NCI-H1930 (cell line): ENCODE results near the gene RAC3.
A peak's percentile ranks its signal among the peaks of the same experiment; 100 is the strongest.

Experiments used
- DNase-seq, 2 experiments: peaks; one replicate each; lab custom pipeline; 2025; lab: John Stamatoyannopoulos, UW

Gene RAC3

DNA sequence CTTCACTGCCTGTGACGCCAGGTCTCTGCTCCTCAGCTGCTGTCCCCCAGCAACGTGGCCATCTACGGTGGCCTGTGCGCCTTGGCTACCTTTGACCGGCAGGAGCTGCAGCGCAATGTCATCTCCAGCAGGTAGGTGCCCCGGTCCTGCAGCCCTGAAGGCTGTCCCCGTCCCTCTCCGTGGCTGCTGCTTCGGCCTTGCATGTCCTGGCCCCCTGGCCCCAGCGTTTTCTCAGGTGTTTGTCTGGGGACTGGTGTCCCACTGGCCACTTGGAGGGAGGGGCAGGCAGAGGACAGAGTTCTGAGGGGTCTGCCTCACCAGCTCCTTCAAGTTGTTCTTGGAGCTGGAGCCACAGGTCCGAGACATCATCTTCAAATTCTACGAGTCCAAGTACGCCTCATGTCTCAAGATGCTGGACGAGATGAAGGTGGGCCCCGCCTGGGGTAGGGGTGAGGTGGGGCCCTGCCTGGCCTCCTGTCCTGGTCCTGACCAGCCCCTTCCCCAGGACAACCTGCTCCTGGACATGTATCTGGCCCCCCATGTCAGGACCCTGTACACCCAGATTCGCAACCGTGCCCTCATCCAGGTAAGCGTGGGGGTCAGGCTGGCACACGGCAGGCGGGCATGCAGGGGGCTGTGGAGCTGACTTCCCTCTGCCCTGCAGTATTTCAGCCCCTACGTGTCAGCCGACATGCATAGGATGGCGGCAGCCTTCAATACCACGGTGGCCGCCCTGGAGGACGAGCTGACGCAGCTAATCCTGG is 24.7 kb downstream of the RAC3 start:
- DNase-seq: no peak

DNA sequence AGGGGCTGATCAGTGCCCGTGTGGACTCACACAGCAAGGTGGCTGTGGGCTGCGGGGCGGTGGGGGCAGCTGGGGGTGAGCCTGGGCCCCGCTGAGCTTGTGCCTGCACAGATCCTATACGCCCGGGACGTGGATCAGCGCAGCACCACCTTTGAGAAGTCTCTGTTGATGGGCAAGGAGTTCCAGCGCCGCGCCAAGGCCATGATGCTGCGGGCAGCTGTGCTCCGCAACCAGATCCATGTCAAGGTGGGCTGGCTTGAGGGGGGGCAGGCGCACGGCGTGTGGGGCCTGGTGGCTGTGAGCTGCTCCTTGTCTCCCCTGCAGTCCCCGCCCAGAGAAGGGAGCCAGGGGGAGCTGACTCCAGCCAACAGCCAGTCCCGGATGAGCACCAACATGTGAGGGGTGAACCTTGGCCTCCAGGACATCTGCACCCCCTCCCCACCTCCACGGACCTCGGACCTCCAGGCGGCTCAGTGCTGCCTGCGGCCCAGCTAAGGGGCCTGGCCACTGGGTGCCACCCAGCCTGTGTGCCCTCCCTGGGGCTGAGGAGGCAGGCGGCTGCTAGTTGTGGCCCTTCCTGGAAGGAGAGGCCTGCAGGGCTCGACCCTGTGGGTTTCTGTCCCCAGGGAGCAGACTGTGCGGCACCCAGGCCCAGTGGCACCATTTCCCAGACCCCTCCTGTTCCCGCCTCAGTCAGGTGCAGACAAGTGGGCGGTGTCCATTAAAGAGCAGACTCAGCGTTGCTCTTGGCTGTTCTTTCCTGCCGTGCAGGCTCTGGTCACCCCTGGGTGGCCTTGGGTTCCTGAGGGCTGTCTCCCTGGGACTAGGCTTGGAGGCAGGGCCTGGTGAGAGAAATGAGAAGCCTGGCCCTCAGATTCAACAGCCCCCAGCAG is 25.5 kb downstream of the RAC3 start:
- DNase-seq: no peak

GRCh38 chr17:82058230-82058854 is 26.9 kb downstream of the RAC3 start:
- no peak for DNase-seq

GRCh38 chr17:82058855-82059249 is 27.4 kb downstream of the RAC3 start:
- no peak for DNase-seq

- no peak for DNase-seq
Measured at GRCh38 chr17:82059272-82060000, 28.0 kb downstream of the RAC3 start.

DNA sequence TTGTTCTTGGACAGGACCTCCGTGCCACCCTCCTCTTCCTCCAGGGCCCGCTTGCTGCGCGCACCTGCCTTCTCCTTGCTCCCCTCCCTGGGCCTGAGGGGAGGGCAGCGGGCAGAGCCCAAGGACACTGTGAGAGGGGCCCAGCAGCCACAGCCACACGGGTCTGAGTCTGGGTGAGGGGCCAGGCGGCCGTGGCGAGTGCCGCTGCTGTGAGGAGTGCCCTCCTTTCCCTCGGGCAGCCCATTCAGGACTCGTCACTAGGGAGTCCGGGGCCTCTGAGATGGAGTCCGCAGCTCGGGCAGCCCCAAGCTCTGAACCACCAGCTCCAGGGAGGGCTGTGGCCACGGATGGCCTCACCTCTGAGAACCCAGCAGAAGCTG is 28.5 kb downstream of the RAC3 start:
- no peak for DNase-seq

DNA sequence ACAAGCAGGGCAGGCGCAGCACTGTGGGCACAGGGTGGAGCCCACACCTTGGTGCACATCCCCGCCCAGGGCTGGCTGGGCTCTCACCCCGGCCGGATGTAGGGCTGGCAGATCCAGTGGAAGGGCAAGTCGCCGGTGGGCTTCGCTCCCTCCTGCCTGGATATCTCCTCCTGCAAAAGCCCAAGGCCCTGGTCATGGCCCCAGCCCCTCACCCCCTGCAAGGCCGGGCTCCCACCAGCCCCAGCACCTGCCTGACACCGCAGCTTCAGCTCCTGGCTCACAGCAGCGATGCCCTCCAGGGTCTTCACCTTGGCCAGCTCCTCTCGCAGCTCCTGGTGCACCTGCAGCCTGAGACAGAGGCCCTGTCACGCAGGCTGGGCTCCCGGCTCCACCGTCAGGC is 29.1 kb downstream of the RAC3 start:
- no peak for DNase-seq

- no peak for DNase-seq
Measured at GRCh38 chr17:82061047-82061925, 29.8 kb downstream of the RAC3 start.

DNA sequence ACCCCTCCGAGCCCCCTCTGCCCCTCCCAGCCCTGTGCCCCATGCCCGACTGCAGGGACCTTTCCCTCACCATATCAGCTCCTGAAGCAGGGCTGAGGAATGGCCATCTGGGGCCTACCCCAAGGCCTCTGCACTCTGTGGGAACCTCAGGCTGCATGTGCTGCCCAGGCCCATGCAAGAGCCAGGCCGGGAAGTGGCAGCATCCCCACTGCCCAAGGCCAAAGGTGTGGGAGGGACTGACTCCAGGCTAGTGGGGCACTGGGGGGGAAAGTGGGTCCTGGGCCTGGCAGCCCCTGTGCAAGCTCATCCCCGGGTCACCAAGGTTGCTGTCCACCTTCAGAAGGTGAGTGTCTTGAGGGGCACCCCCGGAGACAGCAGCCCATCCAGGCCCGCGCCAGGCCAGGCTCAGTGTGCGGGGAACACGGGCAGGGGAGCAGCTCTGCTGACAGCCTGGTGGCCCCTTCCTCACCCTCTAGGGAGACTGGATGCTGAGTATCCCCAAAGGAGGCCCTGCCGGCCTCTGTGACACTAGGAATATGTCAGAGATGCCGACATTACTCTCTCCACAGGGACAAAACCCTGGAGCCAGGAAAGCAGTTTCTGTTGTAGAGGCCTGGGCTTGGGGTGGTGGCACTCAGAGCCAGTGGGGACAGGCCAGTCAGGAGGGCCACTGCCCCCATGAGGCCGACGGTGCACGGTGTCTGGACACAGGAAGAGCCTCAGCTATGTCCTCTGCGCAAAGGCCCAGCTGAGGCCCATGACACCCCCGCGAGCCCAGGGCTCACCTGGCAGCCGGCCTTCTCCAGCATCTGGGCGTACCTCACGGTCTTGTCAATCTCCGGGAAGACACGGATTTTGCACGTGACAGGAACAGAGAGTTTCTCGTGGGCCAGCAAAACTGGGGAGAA is 30.9 kb downstream of the RAC3 start:
- no peak for DNase-seq

DNA sequence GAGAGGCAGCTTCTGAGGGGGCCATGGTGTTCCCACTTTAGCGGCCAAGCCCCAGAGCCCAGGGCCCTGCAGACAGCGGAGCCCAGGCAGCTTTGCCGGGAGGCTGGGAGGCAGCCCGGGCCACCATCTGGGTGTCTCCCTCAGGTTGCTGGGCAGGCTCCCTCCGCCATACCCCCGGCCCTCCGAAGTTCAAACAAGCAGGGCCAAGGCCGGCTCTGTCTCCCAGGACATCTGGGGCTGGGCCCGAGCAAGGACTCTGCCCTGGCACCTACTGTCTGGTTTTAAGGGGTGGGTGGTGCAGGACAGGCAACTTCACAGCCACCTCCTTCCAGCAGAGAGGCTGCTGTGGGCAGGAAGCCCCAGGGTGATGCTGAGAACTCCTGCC is 31.5 kb downstream of the RAC3 start:
- no peak for DNase-seq

GRCh38 chr17:82063424-82064415 is 32.2 kb downstream of the RAC3 start:
- no peak for DNase-seq

DNA sequence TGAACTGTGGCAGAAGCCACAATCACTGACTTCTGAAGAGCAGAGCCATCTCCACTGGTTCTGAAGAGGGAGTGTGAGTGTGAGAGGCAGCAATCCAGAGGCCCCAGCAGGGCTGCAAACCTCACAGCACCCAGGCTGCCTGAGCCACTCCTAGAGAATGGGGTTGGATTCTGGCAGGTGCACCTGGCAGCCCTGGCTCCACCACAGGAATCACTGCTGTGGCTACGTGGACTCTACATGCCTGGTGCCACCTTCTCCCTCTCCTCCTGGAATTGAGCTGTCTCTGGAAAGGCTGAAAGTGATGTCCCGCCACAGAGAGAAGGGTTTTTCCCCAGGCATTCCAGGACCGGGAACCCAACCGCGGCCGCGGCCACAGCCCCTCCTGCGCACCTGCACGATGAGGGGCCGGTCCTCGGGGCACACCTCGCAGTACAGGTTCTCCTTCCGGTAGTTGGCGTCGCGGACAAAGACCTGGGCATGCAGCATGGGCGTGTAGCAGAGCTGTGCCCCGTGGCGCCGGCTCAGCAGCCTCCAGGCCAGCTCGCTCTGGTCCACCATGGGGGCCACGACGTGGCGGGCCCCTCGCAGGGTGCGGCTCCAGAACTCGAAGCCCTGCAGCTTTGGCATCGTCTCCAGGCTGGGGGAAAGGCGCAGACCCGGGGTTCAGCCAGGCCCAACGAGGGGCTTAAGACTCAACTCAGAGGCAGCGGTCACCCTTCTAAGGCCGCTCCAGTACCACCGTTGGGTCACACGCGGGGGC is 33.1 kb downstream of the RAC3 start:
- no peak for DNase-seq

DNA sequence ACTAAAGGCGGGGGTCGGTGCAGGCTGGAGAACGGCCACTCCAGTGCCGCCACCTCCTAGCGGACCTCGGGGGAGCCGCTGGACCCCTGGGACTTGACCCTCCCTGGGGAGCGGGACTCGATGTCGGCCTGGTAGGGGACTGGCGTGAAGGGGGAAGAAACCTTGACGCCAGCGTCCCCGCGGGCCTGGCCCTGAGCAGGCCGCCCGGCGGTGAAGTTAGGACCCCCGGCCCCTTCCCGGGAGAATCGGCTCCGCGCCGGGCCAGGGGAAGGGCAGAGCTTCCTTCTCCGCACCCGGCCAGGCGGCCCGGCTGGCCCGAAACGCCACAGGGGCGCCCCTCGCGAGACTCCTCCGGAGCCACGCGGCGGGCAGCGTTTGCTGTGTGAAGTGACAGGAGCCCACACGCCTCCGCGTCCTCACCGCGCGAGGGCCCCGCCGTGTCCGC is 33.7 kb downstream of the RAC3 start:
- DNase-seq: no peak

DNA sequence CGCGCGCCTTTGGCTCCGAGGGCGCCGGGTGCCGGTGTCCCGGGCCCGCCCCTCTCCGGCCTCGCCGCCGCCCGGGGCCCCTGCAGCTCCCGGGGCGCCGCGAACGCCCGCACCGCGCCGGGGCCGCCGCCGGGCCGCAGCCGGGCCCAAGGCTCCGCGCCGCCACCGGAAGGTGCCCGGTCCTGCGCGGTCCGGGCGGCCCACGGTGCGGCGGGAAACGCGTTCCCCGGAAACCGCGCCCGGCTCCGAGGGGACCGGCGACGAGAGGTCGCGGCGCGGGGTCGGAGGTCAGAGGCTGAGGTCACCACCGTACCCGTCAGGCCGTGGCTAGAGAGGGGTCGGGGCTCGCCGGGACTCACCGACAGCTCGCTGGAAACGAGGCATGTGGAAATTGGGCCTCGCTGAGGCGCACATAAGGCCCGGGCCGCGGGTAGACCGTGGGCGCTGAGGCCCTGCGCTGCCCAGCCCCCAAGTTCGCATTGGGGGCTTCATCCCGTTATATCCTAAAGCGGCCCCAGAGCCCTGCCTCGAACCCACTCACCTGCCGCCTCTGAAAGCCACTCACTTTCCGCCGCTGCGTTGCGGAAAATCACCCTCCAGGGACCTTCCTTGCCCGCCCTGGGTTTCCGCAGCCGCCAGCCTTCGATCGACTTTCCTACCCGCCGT is 34.3 kb downstream of the RAC3 start, which contains the start of gene DUS1L:
Gene DUS1L (minus strand): TSS at position 167 of the 666 bp plus-strand sequence. CDS start 745 bp downstream, outside the sequence.
- peak in 1 of 2 experiments; percentile 76 for DNase-seq

GRCh38 chr17:82070611-82071010 is 39.1 kb downstream of the RAC3 start:
- no peak for DNase-seq

- no peak for DNase-seq
Measured at GRCh38 chr17:82072827-82073226, 41.3 kb downstream of the RAC3 start.

DNA sequence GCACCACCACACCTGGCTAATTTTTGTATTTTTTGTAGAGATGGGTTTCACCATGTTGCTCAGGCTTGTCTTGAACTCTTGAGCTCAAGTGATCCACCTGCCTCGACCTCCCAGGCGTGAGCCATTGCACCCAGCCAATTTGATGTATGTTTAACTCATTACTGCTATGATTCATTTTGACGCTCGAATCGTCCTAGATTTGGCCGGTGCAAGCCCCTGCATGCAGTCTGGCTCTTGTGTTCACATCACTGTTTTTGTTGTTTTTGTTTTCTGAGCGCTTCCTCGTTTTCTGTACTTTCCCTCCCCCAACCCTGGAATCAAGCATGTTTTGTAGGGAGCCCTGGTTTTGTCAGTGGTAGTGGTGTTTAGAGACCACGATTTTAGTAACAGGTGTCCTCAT is 42.0 kb downstream of the RAC3 start:
- no peak for DNase-seq
